GM19025 (cell line): ENCODE results near the gene CALML4.
"Not testable (repeated sequence)": the region's sequence is repeated elsewhere in the genome, so short reads cannot be mapped to it uniquely, and the experiment has no call there.

Source experiments
- ATAC-seq: cut with Tn5 transposase; IDR thresholded peaks from one replicate; pipeline ENCODE4 v1.9.1; 2021; ENCODE audit warnings: mild to moderate bottlenecking, low read depth, moderate library complexity; ENCODE audit not compliant: unreplicated experiment

CALML4 gene, protein sequence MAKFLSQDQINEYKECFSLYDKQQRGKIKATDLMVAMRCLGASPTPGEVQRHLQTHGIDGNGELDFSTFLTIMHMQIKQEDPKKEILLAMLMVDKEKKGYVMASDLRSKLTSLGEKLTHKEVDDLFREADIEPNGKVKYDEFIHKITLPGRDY

DNA sequence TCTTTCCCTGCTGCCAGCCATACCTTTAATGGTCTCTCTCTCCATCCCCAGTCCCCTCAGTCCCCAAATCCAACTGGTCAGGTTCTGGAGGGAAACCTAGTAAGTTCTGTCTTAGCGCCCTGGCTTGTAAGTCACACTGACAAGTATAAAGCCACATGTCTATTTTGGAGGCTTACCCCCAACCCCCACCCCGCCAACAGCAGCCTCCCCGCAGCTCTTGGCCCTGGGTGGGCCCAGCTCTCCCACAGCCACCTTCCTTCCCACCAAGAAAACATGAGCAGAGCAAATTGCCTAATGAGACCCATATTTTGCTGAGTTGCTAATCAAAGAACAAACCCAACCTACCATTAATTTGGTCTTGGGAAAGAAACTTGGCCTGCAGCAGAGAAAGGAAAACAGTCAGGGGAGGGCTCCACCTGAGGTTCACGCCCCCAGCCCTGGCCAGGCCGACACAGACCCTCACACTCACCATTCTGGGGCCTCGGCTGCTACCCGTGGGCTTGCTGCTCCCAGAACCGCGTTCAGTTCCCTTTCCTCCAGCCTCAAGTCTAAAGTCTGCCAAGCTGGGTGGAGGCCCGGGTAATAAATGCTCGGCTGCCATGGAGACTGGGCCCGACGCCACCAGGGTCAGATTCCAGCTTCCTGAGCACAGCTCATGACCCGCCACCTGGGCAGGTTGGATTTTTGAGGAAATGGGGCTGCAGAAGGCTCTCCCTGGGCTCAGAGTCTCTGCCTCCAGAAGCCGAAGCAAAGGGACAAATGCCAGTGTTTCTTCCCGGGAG lies at the start of gene CALML4:
TSS of gene CALML4 (minus strand) at position 557 of the 782 bp plus-strand sequence. CDS start at position 472, 85 bp downstream.
- no peak for ATAC-seq

DNA sequence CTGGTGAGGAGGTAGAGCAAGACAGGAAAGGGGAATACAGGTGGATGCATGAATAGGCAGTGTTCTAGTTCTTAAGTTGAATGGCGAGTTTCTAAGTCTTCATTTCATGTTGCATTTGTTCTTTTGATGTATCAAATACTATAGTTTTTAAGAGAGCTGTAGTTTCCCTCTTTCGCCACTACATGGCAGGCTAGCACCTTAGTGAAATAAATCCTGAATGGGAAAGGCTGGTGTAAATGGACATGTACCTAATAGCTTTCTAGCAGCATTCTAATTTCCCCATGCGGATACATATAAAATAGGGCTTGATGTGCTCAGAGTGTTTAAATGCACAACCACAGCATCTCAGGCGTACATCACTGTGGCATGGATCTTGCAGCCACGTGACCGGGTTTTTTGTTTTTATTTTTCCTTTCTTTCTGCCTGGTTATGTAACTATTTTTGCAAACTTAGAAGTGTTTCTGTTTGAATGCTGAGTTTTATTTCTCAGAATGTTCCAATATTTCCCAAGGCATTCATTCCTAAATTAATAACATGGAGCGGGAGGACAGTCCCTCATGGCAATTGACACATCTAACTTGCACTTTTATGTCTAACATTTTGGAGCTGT lies 47.9 kb upstream of the CALML4 start:
- no peak for ATAC-seq

DNA sequence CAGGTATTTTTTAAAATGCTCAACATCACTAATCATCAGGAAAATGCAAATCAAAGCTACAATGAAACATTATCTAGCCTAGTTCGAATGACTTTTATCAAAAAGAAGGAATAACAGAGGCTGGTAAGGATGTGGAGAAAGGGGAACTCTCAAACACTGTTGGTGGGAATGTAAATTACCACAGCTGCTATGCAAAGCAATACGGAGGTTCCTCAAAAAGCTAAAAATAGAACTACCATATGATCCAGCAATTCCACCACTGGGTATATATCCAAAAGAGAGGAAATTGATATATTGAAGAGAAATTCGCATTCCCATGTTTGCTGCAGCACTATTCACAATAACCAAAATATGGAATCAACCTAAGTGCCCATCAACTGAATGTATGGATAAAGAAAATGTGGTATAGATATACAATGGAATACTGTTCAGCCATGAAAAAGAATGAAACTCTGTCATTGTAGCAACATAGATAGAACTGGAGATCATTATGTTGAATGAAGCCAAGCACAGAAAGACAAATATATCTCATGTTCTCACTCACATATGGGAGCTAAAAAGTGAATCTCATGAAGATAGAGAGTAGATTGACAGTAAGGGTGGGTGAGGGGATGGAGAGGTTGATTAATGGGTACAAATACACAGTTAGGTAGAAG lies 44.1 kb upstream of the CALML4 start:
- no peak for ATAC-seq

DNA sequence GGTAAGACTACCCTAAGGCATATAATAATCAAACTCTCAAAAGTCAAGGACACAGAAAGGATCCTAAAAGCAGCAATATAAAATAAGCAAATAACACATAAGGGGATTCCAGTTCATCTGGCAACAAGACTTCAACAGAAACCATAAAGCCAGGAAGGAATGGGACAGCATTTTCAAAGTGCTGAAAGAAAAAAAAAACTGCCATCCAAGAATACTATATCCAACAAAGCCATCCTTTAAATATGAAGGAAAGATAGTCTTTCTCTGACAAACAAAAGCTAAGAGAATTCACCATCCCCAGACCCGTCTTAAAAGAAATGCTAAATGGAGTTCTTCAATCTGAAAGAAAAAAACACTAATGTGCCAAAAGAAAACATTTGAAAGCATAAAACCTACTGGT lies 39.1 kb upstream of the CALML4 start:
- no peak for ATAC-seq

DNA sequence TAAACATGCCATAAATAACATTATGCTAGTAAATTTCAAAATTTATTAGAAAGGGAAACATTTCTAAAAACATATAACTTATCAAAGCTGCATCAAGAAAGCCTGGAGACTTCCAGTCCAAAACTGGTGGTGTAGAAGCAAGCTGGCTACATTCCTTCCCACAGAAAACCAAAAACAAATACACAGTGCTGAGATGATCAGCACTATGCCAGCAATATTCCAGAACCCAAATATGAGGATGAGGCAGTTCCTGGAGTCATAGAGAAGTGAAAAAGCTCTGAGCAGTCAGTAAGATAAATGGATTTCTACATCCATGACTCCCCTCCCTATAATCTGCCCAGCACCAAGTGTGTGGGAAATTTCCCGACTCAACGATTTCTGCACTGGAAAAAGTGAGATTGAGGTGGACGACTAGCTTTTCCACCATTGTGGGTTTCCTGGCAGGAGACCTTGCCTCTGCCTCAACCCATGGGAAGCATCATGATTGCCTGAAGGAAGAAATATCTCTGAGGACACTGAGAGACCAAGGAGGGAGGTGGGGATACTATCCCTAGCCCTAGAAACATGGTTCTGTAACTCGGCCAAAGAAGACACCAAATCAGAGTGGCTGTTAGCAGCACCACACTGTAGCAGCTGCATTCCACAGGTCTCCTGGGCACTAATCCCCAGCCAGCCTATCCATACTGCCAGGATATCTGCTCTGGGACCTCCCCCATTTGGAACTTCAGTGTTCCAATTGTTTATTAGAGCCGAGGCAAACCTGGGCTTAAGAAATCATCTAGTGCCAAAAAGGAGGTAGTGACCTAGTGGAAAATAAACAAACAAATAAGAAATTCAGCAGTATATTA lies 36.2 kb upstream of the CALML4 start:
- ATAC-seq, result no peak

DNA sequence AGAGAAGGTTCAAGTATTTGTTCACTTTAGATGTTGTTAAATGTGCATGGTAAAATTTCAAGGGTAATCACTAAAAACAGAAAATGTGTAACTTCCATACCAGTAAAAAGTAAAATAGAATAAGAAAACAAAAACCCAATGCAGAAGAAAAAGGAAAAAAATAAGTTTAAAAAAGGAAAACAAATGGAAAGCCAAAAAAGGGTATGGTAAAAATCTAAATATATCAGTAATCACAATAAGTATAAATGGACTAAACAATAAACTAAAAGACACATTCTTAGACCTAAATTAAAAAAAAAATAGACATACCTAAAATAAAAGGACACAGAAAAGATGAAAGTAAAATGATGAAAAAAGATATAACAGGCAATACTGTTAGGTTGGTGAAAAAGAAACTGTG lies 33.9 kb upstream of the CALML4 start:
- ATAC-seq, result no peak

DNA sequence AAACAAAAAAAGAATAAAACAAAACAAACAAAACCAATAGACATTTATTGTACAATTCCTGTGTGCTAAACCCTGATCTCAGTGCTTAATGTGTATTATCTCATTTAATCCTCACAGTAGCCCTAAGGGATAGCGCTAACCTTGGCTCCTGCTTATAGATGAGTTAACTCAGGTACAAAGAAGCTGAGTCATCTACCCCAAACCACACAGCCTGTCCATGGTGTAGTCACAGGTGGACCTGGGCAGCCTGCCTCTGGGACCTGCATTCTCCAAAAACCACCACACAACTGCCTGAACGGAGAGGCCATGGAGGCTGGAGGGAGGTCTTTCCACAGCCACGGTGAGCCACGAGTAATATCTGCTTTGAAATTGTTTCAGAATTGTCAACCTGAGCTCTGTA lies 29.9 kb upstream of the CALML4 start:
- no peak for ATAC-seq

DNA sequence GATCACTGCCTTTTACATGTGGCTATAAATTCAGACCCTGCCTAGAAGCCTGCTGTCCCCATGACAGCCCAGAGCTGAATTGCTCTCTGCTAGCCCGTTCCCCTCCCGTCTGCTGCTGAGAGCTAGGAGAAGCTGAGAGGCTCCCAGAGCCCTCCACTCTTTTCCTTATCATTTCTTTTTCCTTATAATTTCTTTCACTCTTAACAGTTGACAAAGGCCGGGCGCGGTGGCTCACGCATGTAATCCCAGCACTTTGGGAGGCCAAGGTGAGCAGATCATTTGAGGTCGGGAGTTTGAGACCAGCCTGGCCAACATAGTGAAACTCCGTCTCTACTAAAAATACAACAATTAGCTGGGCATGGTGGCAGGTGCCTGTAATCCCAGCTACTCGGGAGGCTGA lies 29.4 kb upstream of the CALML4 start:
- not testable (repeated sequence) for ATAC-seq

DNA sequence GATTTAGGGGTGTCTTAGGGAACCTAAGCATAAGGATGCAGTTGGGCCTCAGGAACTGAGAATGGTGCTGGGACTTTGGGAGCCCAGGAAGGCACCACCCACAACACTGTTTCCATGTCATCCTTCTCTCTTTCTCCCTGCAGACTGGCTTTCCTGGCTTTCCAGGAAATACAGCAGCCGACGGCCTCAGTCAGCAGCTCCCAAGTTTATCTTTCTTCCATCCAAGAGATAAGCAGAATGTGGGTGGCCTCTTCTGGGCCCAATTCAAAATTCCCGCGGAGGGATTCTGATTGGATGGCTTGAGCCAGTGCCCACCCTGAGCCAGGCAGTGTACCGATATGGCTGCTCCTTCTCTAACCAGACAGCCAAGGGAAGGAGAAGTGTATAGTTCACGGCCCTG lies 28.9 kb upstream of the CALML4 start:
- no peak for ATAC-seq

DNA sequence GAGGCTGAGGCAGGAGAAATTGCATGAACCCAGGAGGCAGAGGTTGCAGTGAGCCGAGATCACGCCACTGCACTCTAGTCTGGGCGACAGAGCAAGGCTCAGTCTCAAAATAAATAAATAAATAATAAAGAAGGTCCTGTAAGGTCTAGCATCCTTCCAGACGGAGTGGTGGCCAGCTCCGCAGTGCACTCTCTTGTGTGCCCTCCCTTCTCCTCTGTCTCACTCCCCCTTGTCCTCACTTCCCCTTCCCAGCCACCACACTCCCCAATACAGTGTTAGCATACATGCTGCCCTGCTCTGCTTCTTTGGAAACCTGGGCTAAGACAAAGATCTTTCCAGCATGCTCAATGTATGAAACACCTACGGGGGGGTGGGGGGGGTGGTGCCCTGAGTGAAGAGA lies 27.8 kb upstream of the CALML4 start:
- ATAC-seq, result no peak

DNA sequence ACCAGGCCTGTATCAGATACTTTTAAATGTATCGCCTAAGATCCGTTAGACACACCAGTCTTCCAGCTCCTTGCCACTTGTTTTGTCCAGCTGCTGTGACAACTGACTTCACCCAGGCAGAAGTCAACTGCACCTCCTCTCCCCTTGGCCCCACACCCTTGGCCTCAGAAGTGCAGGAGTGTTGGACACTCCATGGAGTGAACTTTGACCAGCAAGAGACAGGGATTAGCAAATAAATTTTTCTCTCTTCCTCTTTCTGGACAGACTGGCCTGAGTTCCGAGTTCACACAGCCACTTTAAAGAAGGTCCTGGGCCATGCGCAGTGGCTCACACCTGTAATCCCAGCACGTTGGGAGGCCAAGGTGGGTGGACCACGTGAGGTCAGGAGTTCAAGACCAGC lies 27.3 kb upstream of the CALML4 start:
- no peak for ATAC-seq

DNA sequence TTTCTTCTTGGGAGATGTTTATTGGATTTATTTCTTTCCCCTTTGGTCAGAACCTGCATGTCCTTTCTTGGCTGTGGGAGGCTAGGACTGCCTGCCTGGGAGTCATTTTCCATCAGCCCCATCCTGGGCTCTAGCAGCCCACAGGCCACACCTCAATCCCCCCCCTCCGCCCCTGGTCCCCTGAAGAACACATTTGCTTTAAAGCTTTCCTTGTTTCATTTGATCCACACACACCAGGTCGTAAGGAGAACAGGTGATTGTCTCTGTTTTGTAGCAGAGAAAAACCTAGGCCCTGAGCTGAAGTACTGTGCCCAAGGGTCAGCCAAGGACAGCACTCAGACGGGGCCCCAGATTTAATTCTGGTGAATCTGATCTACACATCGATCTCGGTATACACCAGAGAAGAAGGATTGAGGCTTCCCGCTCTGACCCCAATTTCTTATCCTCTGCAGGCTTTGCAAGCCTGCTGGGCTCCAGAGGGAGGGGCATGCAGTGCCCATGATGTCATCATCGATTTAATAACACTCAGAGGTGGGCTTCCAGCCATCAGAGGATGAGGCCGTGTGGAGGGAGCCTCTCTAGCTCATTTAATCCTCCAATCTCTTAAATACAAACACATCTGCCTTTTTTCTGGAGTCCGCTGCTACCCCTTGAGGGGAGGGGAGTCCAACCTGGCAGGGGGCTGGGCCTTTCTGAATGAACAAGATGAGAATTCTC lies 26.1 kb upstream of the CALML4 start:
- ATAC-seq, result no peak

DNA sequence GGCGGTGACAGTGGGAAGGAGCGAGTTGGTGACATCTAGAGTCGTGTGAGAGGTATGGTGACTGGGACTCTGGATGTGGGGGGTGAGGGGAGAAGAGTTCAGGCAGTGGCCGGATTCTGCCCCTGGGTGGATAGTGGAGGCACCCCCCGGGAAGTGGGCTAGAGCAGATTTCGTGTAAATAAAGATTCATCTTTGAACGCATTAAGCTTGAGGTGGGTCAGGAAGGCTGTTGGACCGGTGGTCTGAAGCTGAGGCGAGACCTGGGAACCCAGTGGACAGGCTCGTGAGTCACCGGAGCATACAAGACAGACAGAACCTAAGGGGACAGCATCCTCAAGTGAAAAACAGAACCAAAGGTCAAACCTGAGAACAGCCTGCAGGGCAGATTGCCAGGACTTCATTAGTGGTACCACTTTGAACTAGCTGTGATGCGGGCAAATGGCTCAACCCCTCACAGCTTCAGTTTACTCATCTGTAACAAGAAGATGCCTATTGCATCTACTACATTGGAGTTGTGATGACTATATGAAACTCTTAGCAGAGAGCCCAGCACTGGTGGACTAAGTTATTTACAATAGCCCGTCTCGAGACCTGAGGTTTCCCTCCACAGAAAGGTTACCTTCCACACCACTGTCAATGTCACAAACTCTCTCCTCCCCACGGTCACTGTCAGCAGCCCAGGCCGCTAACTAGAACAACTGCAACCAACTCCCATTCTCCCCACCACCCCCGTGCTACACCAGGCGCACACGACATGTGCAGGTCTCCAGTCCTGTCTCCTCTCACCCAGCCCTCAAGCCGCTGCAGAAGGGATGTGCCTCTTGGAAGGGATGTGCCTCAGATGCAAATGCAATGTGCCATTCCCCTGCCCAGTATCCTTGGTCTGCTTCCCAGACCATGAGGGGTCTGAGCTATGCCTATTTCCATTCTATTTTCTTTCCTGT lies 25.3 kb upstream of the CALML4 start:
- ATAC-seq, result no peak

DNA sequence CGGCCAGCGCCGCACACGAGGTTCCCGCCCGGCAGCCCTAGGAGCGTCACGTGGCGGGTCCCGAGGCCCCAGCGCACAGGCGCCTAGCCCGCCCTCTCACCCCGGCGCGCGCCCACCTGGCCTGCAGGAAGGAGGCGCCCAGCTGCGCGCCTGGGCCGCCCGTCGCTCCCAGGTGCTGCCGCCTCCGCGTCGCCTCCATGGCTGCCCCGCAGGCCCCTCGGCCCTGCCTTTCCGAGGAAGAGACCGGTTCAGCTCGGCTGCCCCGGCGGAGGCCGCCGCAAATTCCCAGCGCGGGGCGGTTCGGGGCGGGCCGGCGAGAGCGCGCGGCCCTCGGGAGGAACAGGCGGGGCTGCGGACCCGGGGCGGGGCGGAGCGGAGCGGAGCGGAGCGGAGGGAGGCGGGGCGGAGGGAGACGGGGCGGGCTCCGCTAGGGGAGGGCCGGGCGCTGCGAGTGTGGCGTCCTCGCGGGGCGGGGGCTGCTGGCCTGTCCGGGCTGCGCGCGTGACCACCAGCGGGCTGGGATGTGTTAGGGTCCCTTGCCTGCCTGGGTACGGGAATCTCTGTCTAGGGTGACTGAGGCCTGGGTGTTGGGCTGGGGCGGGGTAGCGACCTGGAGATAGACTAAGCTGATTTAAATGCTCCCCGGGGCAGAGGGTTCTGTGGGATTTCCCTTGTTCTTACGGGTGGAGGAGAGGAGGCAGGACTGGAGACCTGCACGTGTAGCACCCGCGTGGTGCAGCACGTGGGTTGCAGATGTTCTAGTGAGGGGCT lies 24.4 kb upstream of the CALML4 start, which contains the start of gene CLN6:
TSS of gene CLN6 (minus strand) at position 343 of the 771 bp plus-strand sequence. CDS start at position 199, 144 bp downstream.
- peak; percentile 77 for ATAC-seq

DNA sequence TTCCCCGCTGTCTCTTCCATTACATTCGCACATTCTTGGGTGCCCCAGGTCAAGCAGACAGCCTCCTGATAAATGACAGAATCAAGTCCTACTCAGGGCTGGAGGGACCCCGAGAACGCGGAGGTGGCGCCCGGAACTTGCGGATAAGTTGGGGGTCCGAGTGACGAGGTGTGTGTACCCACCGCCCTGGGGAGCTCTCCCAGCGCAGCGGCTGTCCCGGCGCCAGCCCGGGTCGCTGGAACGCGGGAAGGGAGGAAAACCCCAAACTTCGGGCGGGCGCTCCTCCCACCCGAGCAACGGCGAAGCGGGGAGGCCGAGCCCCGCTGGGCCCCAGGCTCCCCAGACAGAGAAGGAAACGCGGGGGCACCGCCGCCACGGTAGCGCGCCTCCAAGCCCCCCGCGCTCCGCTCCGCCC lies 23.8 kb upstream of the CALML4 start:
- ATAC-seq, result no peak

DNA sequence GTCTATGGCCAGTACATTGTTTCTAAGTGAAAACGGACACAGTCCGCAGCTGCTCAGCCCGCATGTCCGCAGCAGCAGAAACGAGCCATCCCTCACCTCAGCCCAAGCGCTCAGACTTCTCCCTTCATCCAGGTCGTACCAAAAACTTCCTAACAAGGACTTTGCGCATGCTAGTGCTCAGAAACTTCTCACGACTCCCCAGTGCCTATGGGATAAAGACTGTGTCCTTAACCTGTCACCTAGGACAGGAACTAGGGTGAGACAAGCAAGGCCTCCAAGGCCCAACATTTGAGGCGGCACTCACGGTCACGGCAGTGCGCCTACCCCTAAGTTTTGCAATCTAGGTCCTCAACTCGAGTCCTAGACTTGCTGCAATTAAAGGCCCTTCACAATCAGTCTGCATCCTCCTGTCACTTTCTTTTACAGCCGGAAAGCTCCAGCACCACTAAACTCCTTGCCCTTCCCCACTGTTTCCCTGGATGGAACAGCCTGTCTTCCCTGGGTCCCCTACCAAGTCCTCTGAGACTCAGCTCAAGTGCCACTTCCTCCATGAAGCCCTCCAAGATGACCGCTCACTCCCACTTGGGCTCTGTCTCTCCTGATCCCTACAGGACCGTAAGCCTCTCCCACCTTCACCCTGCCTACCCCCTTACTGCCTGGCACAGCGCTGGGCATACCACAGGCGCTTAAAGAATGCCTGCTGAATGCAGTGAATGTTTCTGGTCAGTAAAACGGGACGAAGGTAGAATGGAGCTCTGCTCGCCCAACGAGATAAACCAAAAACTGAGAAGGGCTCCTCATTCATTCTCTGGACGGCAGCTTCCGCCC lies 23.2 kb upstream of the CALML4 start:
- ATAC-seq, result no peak

DNA sequence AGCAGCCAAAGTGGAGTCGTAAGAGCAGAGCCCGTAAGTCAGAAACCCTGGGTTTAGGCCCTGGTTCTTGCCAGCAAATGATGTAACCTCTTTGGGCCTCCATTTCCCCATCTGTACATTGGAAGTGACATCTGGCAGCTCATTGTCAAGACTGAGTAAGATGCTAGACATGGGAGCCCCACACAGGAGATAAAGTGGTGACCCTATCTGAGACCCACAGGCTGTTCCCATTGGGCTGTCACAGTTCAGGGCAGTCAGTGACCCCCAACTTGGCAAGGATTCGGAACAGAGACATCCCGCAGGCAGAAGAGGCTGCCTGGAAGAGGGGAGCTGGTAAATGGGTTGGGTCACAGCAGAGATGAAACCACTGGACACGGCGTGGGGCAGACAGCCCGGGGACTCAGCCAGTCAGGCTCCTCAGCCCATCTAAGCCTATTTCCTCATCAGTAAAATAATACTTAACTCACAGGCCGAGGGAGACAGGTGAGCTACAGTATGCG lies 22.6 kb upstream of the CALML4 start:
- no peak for ATAC-seq
